Transverse colon (tissue), 4 donors: Measurements from ENCODE around the gene RASAL2.

Experiments used
- EP300 ChIP-seq: sonication (generic); formaldehyde crosslinking; IDR thresholded peaks from one replicate; pipeline ENCODE4 v1.6.1; 2017; ENCODE audit warnings: antibody characterized with exemption, low read depth
- POLR2AphosphoS5 ChIP-seq, 3 donors: sonication (generic); formaldehyde crosslinking; IDR thresholded peaks; one replicate each; pipeline ENCODE4 v1.6.1; 2016; ENCODE audit warnings: antibody characterized with exemption in 3 of 3
- TF ChIP-seq, protein P1 (sequence below), 5 experiments: fragments of 200-600 bp in 3 of 5; fragments of 450-650 bp in 2 of 5; sonication (generic) in 3 of 5; IDR thresholded peaks; 1 replicate in 2 of 5; 2 replicates in 3 of 5; pipeline ENCODE4 v1.5.1; 2016 to 2017; ENCODE audit warnings: antibody characterized with exemption in 5 of 5, inconsistent platforms in 3 of 5, mild to moderate bottlenecking in 2 of 5, moderate library complexity in 1 of 5

GRCh38 chr1:178500936-178501554, 407.1 kb downstream of the RASAL2 start:
- TF ChIP-seq EP300: no peak
- TF ChIP-seq, protein P1, sequence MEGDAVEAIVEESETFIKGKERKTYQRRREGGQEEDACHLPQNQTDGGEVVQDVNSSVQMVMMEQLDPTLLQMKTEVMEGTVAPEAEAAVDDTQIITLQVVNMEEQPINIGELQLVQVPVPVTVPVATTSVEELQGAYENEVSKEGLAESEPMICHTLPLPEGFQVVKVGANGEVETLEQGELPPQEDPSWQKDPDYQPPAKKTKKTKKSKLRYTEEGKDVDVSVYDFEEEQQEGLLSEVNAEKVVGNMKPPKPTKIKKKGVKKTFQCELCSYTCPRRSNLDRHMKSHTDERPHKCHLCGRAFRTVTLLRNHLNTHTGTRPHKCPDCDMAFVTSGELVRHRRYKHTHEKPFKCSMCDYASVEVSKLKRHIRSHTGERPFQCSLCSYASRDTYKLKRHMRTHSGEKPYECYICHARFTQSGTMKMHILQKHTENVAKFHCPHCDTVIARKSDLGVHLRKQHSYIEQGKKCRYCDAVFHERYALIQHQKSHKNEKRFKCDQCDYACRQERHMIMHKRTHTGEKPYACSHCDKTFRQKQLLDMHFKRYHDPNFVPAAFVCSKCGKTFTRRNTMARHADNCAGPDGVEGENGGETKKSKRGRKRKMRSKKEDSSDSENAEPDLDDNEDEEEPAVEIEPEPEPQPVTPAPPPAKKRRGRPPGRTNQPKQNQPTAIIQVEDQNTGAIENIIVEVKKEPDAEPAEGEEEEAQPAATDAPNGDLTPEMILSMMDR (IDR thresholded peaks at IDR 0.05): no peak
- no peak for TF ChIP-seq POLR2AphosphoS5 (IDR thresholded peaks at IDR 0.05)
